Mesenchymal stem cell (in vitro differentiated cells and primary cell): Measurements from ENCODE around the gene MGAT4B.

ENCODE experiments used
- DNase-seq: peaks from one replicate; pipeline ENCODE4 v3.0.0-alpha.2; 2013
- H2AFZ ChIP-seq: one replicate; pipeline ENCODE4 v1.6.1; 2013; ENCODE audit warnings: low read depth, mild to moderate bottlenecking, control low read depth, inconsistent platforms, low read length, moderate library complexity
- H2AK5ac ChIP-seq: 2 replicates; pipeline ENCODE4 v1.6.1; 2013; ENCODE audit warnings: low read length, moderate library complexity, mild to moderate bottlenecking, inconsistent platforms; ENCODE audit not compliant: severe bottlenecking
- H2BK120ac ChIP-seq: one replicate; pipeline ENCODE4 v1.6.1; 2013; ENCODE audit warnings: low read depth, mild to moderate bottlenecking, inconsistent platforms, low read length, moderate library complexity
- H2BK12ac ChIP-seq, 2 experiments: one replicate each; pipeline ENCODE4 v1.6.1; 2013; ENCODE audit warnings: inconsistent platforms in 2 of 2, low read length in 2 of 2, mild to moderate bottlenecking in 2 of 2, moderate library complexity in 2 of 2, control low read depth in 1 of 2
- H2BK15ac ChIP-seq: one replicate; pipeline ENCODE4 v1.6.1; 2013; ENCODE audit warnings: mild to moderate bottlenecking, low read depth, inconsistent platforms; ENCODE audit not compliant: poor library complexity, severe bottlenecking
- H2BK5ac ChIP-seq: 2 replicates; pipeline ENCODE4 v1.6.1; 2013; ENCODE audit warnings: low read depth, mild to moderate bottlenecking, low read length, control low read depth, inconsistent platforms; ENCODE audit not compliant: poor library complexity, severe bottlenecking
- H3K14ac ChIP-seq, 2 experiments: one replicate each; pipeline ENCODE4 v1.6.1; 2013; ENCODE audit warnings: inconsistent platforms in 2 of 2, low read length in 2 of 2, control low read depth in 1 of 2, mild to moderate bottlenecking in 1 of 2, moderate library complexity in 1 of 2
- H3K18ac ChIP-seq, 2 experiments: one replicate each; pipeline ENCODE4 v1.6.1; 2013; ENCODE audit warnings: inconsistent platforms in 2 of 2, low read length in 2 of 2, control low read depth in 1 of 2, low read depth in 1 of 2, mild to moderate bottlenecking in 1 of 2
- H3K23ac ChIP-seq, 2 experiments: one replicate each; pipeline ENCODE4 v1.6.1; 2013; ENCODE audit warnings: inconsistent platforms in 2 of 2, low read length in 2 of 2, mild to moderate bottlenecking in 2 of 2, moderate library complexity in 2 of 2, control low read depth in 1 of 2
- H3K27ac ChIP-seq: 2 replicates; pipeline ENCODE4 v1.5.1; 2013; ENCODE audit warnings: mild to moderate bottlenecking, moderate library complexity, low read length, control low read depth, inconsistent platforms; ENCODE audit not compliant: poor library complexity, severe bottlenecking
- H3K27me3 ChIP-seq, 2 experiments: 2 replicates each; pipeline versions ENCODE4 v1.6.1 to v1.7.0; 2013; ENCODE audit warnings: low read length in 2 of 2, mild to moderate bottlenecking in 2 of 2, moderate library complexity in 2 of 2, control low read depth in 1 of 2, inconsistent platforms in 1 of 2; ENCODE audit not compliant: control insufficient read depth in 1 of 2, insufficient read depth in 1 of 2
- H3K36me3 ChIP-seq, 2 experiments: 2 replicates each; pipeline versions ENCODE4 v1.6.1 to v1.7.0; 2013; ENCODE audit warnings: low read length in 2 of 2, control low read depth in 1 of 2, inconsistent platforms in 1 of 2, low read depth in 1 of 2, mild to moderate bottlenecking in 1 of 2; ENCODE audit not compliant: insufficient read depth in 2 of 2, control insufficient read depth in 1 of 2
- H3K4ac ChIP-seq, 2 experiments: one replicate each; pipeline ENCODE4 v1.6.1; 2013; ENCODE audit warnings: inconsistent platforms in 2 of 2, low read length in 2 of 2, mild to moderate bottlenecking in 2 of 2, moderate library complexity in 2 of 2, control low read depth in 1 of 2, low read depth in 1 of 2
- H3K4me1 ChIP-seq: 2 replicates; pipeline ENCODE4 v1.6.1; 2013; ENCODE audit warnings: low read depth, low read length, control low read depth; ENCODE audit not compliant: control insufficient read depth, insufficient read depth
- H3K4me2 ChIP-seq: 2 replicates; pipeline ENCODE4 v1.6.1; 2013; ENCODE audit warnings: low read length, mild to moderate bottlenecking, inconsistent platforms; ENCODE audit not compliant: poor library complexity, severe bottlenecking
- H3K4me3 ChIP-seq, 2 experiments: 2 replicates each; pipeline versions ENCODE4 v1.5.1 to v1.7.0; 2013; ENCODE audit warnings: low read length in 2 of 2, mild to moderate bottlenecking in 2 of 2, control low read depth in 1 of 2, low read depth in 1 of 2; ENCODE audit not compliant: insufficient read depth in 1 of 2
- H3K79me1 ChIP-seq: replicated peaks from 2 replicates; pipeline ENCODE4 v1.6.1; 2013; ENCODE audit warnings: mild to moderate bottlenecking, control low read depth, low read length, inconsistent platforms; ENCODE audit not compliant: poor library complexity, severe bottlenecking
- H3K9ac ChIP-seq: 2 replicates; pipeline ENCODE4 v1.7.0; 2013; ENCODE audit warnings: mild to moderate bottlenecking, low read length, moderate library complexity
- H3K9me3 ChIP-seq: 2 replicates; pipeline ENCODE4 v1.7.0; 2013; ENCODE audit warnings: mild to moderate bottlenecking, low read length; ENCODE audit not compliant: control insufficient read depth
- H4K8ac ChIP-seq: one replicate; pipeline ENCODE4 v1.6.1; 2013; ENCODE audit warnings: inconsistent platforms, mild to moderate bottlenecking, low read length, moderate library complexity
- H4K91ac ChIP-seq: one replicate; pipeline ENCODE4 v1.6.1; 2013; ENCODE audit warnings: mild to moderate bottlenecking, low read length, inconsistent platforms
- WGBS: methylation state at CpG from one replicate; pipeline ENCODE4 v1.1.7; 2013; ENCODE audit warnings: mixed read lengths; 5-methylcytosine and 5-hydroxymethylcytosine counted together

MGAT4B gene

DNA sequence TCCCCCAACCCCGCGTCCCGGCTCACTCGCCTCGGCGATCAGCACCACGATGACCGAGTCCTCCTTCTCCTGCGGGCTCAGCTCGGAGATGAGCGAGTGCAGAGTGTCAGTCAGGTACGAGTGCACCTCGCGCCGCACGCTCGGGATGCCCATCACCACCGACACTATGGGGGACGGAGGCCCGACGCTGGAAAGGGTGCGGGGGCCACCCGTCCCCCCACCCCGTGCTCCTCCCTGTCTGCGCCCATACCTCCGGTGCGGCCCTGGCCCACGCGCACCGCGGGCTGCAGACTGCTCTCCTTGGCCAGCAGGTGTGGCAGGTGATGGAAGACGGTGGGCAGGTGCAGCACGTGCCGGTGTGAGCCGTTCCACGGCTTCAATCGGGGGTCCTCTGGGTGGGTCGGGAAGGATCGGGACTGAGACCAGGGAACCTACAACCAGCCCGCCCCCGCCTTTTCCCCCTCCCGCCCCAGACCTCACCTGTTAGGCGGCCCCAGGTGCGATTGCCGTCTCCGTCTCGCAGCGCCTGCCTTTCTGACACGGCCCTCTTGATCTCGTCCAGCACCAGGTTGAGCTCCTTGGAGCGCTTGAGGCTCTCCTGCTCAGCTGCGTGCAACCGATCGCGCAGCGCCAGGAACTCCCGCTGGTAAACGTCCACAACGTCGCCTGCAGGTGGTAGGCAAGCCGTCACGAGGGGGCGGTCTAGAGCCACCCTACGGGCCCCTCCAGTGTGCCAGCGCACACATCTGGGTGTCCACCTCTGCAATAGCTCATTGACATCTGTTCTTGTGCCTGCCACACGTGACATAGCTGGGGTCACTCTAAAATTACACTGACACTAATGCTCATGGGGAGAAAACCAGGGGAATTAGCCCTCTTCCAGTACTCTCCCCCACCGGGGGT, 5.1 kb downstream of the MGAT4B start:
- WGBS = 71% methylated on average over 65 of the region's 67 CpGs
- no peak overlapping the region for H2BK5ac ChIP-seq
- H3K36me3 ChIP-seq = peaks cover 51 to 79% of the 10 kb centered on the region in 2 experiments
- no peak overlapping the region for H3K23ac ChIP-seq
- no peak overlapping the region for H2BK15ac ChIP-seq
- H3K14ac ChIP-seq = peak overlapping the region in 1 of 2 experiments; percentile 13
- H3K79me1 ChIP-seq = peaks cover 30% of the 10 kb centered on the region
- H2BK12ac ChIP-seq = no peak overlapping the region
- H2AK5ac ChIP-seq = no peak overlapping the region
- no peak overlapping the region for H4K91ac ChIP-seq
- H3K27me3 ChIP-seq = no peaks in the 10 kb centered on the region
- no peak overlapping the region for H2BK120ac ChIP-seq
- no peak overlapping the region for H3K9ac ChIP-seq
- DNase-seq = peak; percentile 68
- H3K4me2 ChIP-seq = no peak overlapping the region
- H3K9me3 ChIP-seq = no peaks in the 10 kb centered on the region
- H3K27ac ChIP-seq = no peak overlapping the region
- H3K4me3 ChIP-seq = no peak overlapping the region
- no peak overlapping the region for H2AFZ ChIP-seq
- no peak overlapping the region for H3K4ac ChIP-seq
- no peak overlapping the region for H4K8ac ChIP-seq
- H3K18ac ChIP-seq = no peak overlapping the region
- H3K4me1 ChIP-seq = peaks cover 41% of the 10 kb centered on the region

DNA sequence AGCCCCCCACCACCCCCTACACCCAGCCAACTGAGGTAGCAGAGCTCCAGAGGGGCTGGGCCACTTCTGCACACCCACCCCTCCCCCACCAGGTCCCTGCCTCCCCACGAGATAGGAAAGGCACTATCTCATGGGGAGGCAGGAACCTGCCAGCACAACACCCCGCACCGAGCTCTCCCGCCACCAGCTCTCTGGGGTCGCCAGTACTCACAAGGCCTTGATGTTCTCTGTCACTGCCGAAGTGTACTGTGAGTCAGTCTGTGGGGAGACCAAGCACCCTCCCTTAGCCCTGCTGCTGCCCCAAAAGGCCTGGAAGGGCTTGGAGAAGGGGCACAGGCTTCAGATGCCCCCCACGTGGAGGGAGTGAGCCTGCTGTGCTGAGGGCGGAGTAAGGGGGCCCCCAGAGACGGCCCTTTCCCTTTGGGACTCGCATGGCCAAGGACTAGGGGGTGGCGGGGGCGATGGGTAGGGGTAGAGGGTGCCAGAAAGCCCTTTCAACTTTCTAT, 5.9 kb downstream of the MGAT4B start:
- Histone ChIP-seq H3K9me3 (no peaks in the 10 kb centered on the region), H3K23ac (no peak overlapping the region)
- 86% methylated on average over 12 of the region's 12 CpGs for WGBS

DNA sequence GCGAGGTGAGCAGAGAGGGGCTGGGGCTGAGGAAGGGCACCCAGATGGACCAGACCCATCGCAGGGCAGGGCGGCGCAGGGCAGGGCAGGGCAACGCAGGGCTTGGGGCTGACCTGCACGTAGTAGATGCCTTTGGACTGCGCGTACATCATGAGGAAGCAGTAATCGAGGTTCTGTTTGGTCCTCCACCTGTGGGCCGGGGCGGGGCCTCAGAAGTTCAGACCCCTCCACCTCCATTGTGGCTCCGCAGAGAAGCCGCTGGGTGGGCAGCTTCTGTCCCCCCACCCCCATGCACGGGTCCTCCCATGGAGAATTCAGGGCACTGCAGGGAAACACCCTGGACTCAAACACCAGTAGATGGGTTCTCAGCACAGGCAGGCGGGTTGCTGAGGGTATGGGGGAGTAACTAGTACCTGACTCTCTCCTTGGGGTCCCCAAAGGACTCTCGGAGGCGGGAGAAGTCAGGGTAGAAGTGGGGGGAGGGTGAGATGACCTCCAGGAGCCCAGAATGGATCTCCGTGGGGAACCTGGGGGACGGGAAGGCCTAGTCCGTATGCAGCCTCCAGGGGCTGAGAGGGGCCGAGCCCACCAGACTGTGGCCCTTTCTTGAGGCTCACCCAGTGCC, 6.5 kb downstream of the MGAT4B start:
- WGBS = 94% methylated on average over 20 of the region's 21 CpGs

More for the DNA sequence above, 5.9 kb downstream of the MGAT4B start:
- Histone ChIP-seq H2AFZ (no peak overlapping the region), H2BK15ac (no peak overlapping the region), H4K8ac (no peak overlapping the region), H2BK120ac (no peak overlapping the region), H3K18ac (no peak overlapping the region), H4K91ac (no peak overlapping the region), H2BK5ac (no peak overlapping the region), H3K79me1 (peaks cover 30% of the 10 kb centered on the region), H3K4me3 (no peak overlapping the region), H3K36me3 (peaks cover 51 to 80% of the 10 kb centered on the region in 2 experiments), H3K4me1 (peaks cover 41% of the 10 kb centered on the region), H2AK5ac (no peak overlapping the region), H3K27ac (no peak overlapping the region), H3K4ac (no peak overlapping the region), H2BK12ac (no peak overlapping the region), H3K14ac (no peak overlapping the region), H3K27me3 (no peaks in the 10 kb centered on the region), H3K4me2 (no peak overlapping the region), H3K9ac (no peak overlapping the region)
- DNase-seq = no peak

DNA sequence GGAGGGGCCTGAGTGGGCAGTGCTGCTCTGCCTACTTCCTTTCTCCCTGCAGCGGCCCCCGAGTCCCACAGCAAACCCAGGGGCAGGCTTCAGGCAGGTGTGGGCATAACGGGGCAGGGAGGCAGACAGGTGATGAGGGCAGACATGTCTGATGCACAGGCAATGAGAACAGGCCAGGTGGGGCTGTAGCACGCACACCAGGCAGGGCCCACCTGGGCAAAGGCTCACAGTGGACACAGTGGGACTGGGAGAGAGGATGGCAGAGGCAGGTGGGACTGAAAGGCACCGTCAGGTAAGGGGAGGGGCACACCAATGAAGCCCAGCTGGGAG, 7.1 kb downstream of the MGAT4B start:
- Histone ChIP-seq H3K36me3 (peaks cover 51 to 73% of the 10 kb centered on the region in 2 experiments), H3K4me2 (no peak overlapping the region), H3K18ac (no peak overlapping the region)

More for the DNA sequence above, 6.5 kb downstream of the MGAT4B start:
- Histone ChIP-seq H3K9ac (no peak overlapping the region), H3K4me3 (no peak overlapping the region), H3K27me3 (no peaks in the 10 kb centered on the region), H4K91ac (no peak overlapping the region), H2AK5ac (no peak overlapping the region), H4K8ac (no peak overlapping the region), H3K4ac (no peak overlapping the region), H2AFZ (no peak overlapping the region), H3K4me1 (peaks cover 44% of the 10 kb centered on the region), H3K27ac (no peak overlapping the region), H2BK120ac (no peak overlapping the region), H3K23ac (no peak overlapping the region), H2BK15ac (no peak overlapping the region), H3K14ac (no peak overlapping the region), H3K18ac (no peak overlapping the region), H2BK5ac (no peak overlapping the region), H3K36me3 (peaks cover 51 to 78% of the 10 kb centered on the region in 2 experiments), H3K4me2 (no peak overlapping the region), H2BK12ac (no peak overlapping the region), H3K79me1 (peaks cover 30% of the 10 kb centered on the region), H3K9me3 (no peaks in the 10 kb centered on the region)
- no peak for DNase-seq

More for the DNA sequence above, 7.1 kb downstream of the MGAT4B start:
- no peak overlapping the region for H2AFZ ChIP-seq
- H4K8ac ChIP-seq = no peak overlapping the region
- no peak overlapping the region for H3K4me3 ChIP-seq
- H3K4me1 ChIP-seq = peaks cover 41% of the 10 kb centered on the region
- H3K9me3 ChIP-seq = no peaks in the 10 kb centered on the region
- no peak overlapping the region for H3K27ac ChIP-seq
- DNase-seq = no peak
- no peak overlapping the region for H4K91ac ChIP-seq
- no peaks in the 10 kb centered on the region for H3K27me3 ChIP-seq
- H3K14ac ChIP-seq = no peak overlapping the region
- H2BK120ac ChIP-seq = no peak overlapping the region
- no peak overlapping the region for H3K23ac ChIP-seq
- no peak overlapping the region for H2AK5ac ChIP-seq
- peaks cover 30% of the 10 kb centered on the region for H3K79me1 ChIP-seq
- no peak overlapping the region for H3K4ac ChIP-seq
- WGBS = 93% methylated on average over 5 of the region's 5 CpGs
- H3K9ac ChIP-seq = no peak overlapping the region
- no peak overlapping the region for H2BK15ac ChIP-seq
- H2BK12ac ChIP-seq = no peak overlapping the region
- H2BK5ac ChIP-seq = no peak overlapping the region
